CD4-positive, alpha-beta T cell treated with Interleukin-15 for 1 hour (primary cell): ENCODE results near the gene DIS3L2.
"Not testable (repeated sequence)": the region's sequence is repeated elsewhere in the genome, so short reads cannot be mapped to it uniquely, and the experiment has no call there.

Experiments used
- DNase-seq: peaks from one replicate; pipeline ENCODE4 v3.0.0-alpha.2; 2020

The DIS3L2 gene

GRCh38 chr2:232338094-232338758 is 376.7 kb downstream of the DIS3L2 start:
- not testable (repeated sequence) for DNase-seq

- DNase-seq: peak; percentile 13
Measured at GRCh38 chr2:232338759-232339106, 377.2 kb downstream of the DIS3L2 start.

GRCh38 chr2:232339121-232340081 is 377.9 kb downstream of the DIS3L2 start:
- DNase-seq: peak; percentile 14

GRCh38 chr2:232340171-232340935 is 378.8 kb downstream of the DIS3L2 start:
- DNase-seq: peak; percentile 6

GRCh38 chr2:232341061-232341738 is 379.7 kb downstream of the DIS3L2 start:
- DNase-seq: peak; percentile 3

- peak; percentile 2 for DNase-seq
Measured at GRCh38 chr2:232341739-232342126, 380.2 kb downstream of the DIS3L2 start.

- DNase-seq: peak; percentile 10
Measured at GRCh38 chr2:232342635-232343565, 381.4 kb downstream of the DIS3L2 start.

GRCh38 chr2:232343821-232344220 is 382.3 kb downstream of the DIS3L2 start:
- DNase-seq: no peak

- no peak for DNase-seq
Measured at GRCh38 chr2:232345251-232345650, 383.7 kb downstream of the DIS3L2 start.

GRCh38 chr2:232347369-232347768 is 385.9 kb downstream of the DIS3L2 start:
- DNase-seq: no peak

- peak; percentile 10 for DNase-seq
Measured at GRCh38 chr2:232348936-232349335, 387.4 kb downstream of the DIS3L2 start.

- no peak for DNase-seq
Measured at GRCh38 chr2:232349546-232349945, 388.0 kb downstream of the DIS3L2 start.

GRCh38 chr2:232349946-232350635 is 388.6 kb downstream of the DIS3L2 start:
- peak; percentile 11 for DNase-seq

GRCh38 chr2:232350804-232351685 is 389.5 kb downstream of the DIS3L2 start:
- DNase-seq: peak; percentile 12

- DNase-seq: peak; percentile 10
Measured at GRCh38 chr2:232351686-232352510, 390.4 kb downstream of the DIS3L2 start.

- DNase-seq: peak; percentile 16
Measured at GRCh38 chr2:232352511-232353091, 391.1 kb downstream of the DIS3L2 start.

GRCh38 chr2:232353096-232353495 is 391.6 kb downstream of the DIS3L2 start:
- peak; percentile 10 for DNase-seq

GRCh38 chr2:232353660-232354059 is 392.1 kb downstream of the DIS3L2 start:
- DNase-seq: no peak
